Cardiac fibroblast (primary cell): ENCODE measurements around the gene PCGF1.

Experiments used
- DNase-seq, 2 donors: peaks; one replicate each; pipeline versions ENCODE4 v3.0.0 to v3.0.0-alpha.2; 2010; ENCODE audit warnings: low read depth in 2 of 2
- H3K4me3 ChIP-seq, 2 donors: replicated peaks in 1 of 2; 1 replicate in 1 of 2; 2 replicates in 1 of 2; pipeline ENCODE4 v1.5.1; 2011; ENCODE audit warnings: low read depth in 2 of 2, low read length in 2 of 2, mild to moderate bottlenecking in 2 of 2, moderate library complexity in 1 of 2
- CTCF ChIP-seq: IDR thresholded peaks from one replicate; pipeline ENCODE4 v1.5.1; 2011; ENCODE audit warnings: low read depth, mild to moderate bottlenecking, low read length, inconsistent platforms

The PCGF1 gene

GRCh38 chr2:74548285-74548899 lies 40.9 kb upstream of the PCGF1 start:
- DNase-seq = no peak
- TF ChIP-seq CTCF = no peak
- H3K4me3 ChIP-seq = peak overlapping the region; percentile 54 to 66

GRCh38 chr2:74546004-74546403 lies 38.5 kb upstream of the PCGF1 start:
- no peak for DNase-seq
- H3K4me3 ChIP-seq = no peak overlapping the region
- TF ChIP-seq CTCF = no peak

GRCh38 chr2:74544634-74545033 lies 37.1 kb upstream of the PCGF1 start:
- H3K4me3 ChIP-seq = no peak overlapping the region
- TF ChIP-seq CTCF = no peak
- DNase-seq = no peak

GRCh38 chr2:74542978-74543377 lies 35.5 kb upstream of the PCGF1 start:
- TF ChIP-seq CTCF = no peak
- DNase-seq = no peak
- H3K4me3 ChIP-seq = no peak overlapping the region

- H3K4me3 ChIP-seq = no peak overlapping the region
- no peak for TF ChIP-seq CTCF
- DNase-seq = no peak
Observed at GRCh38 chr2:74540291-74540690, 32.8 kb upstream of the PCGF1 start.

GRCh38 chr2:74538881-74539339 lies 31.4 kb upstream of the PCGF1 start:
- TF ChIP-seq CTCF = no peak
- DNase-seq = no peak
- no peak overlapping the region for H3K4me3 ChIP-seq

- no peak for TF ChIP-seq CTCF
- H3K4me3 ChIP-seq = no peak overlapping the region
- peak in 1 of 2 donors; percentile 29 for DNase-seq
Observed at GRCh38 chr2:74537140-74537539, 29.6 kb upstream of the PCGF1 start.
